Right lobe of liver (tissue), 6 donors: ENCODE data around the gene OXER1. TPM values are rescaled to one million over a fixed set of nuclear protein-coding genes. Genes with fewer than 3 reads are reported as not detected.

Experiments used
- ATAC-seq, 4 donors: fragments of 200-7000 bp; cut with Tn5 transposase; one replicate each; pipeline ENCODE4 v1.9.1; 2020; ENCODE audit warnings: mild to moderate bottlenecking in 4 of 4, moderate library complexity in 4 of 4
- DNase-seq, 3 donors: peaks; one replicate each; pipeline ENCODE4 v3.0.0-alpha.2; 2020
- H3K27ac ChIP-seq, 3 donors: fragments of 200-600 bp; one replicate each; pipeline ENCODE4 v1.8.0; 2022
- H3K27me3 ChIP-seq, 2 donors: fragments of 200-600 bp; one replicate each; pipeline ENCODE4 v1.8.0; 2022
- H3K36me3 ChIP-seq, 4 donors: fragments of 200-600 bp; sonication (generic) in 1 of 4; one replicate each; pipeline versions ENCODE4 v1.5.1 to v1.8.0; 2017 to 2022; ENCODE audit warnings: control low read depth in 1 of 4
- H3K4me1 ChIP-seq, 4 donors: fragments of 200-600 bp; sonication (generic) in 1 of 4; one replicate each; pipeline versions ENCODE4 v1.5.1 to v1.8.0; 2017 to 2022; ENCODE audit warnings: control low read depth in 1 of 4
- H3K4me3 ChIP-seq, 3 donors: fragments of 200-600 bp; one replicate each; pipeline ENCODE4 v1.8.0; 2022
- H3K9me3 ChIP-seq, 4 donors: fragments of 200-600 bp; sonication (generic) in 1 of 4; one replicate each; pipeline versions ENCODE4 v1.5.1 to v1.8.0; 2017 to 2022; ENCODE audit warnings: control low read depth in 1 of 4
- POLR2A ChIP-seq: fragments of 450-650 bp; IDR thresholded peaks from one replicate; pipeline ENCODE4 v1.6.1; 2017; ENCODE audit warnings: antibody characterized with exemption, mild to moderate bottlenecking
- WGBS: methylation state at CpG from one replicate; pipeline ENCODE4 v1.1.6; 2018; ENCODE audit warnings: low coverage, low lambda C conversion rate; ENCODE audit not compliant: insufficient coverage; ENCODE audit errors: missing lambda C conversion rate; 5-methylcytosine and 5-hydroxymethylcytosine counted together
- intact Hi-C, 2 donors: fragments of 100-400 bp; cut with DNase I; formaldehyde crosslinking; loops; one replicate each; pipeline versions ENCODE4 v1.11.2 to v1.14.1; 2022
- total RNA-seq, 6 experiments: library from RNA; depleted of rRNA in 2 of 6; stranded (reverse); fragments of >200 nt in 2 of 6; fragmentation: NEBNext Ultra II Directional in 3 of 6; extraction: Animal tissue kit (Norgen Biotek cat#: 25700) in 3 of 6; gene quantifications; one replicate each; pipeline versions ENCODE4 v1.1.0 to v1.2.4, GENCODE V29; 2016 to 2023
- TF ChIP-seq, protein P1 (sequence below), 4 donors: fragments of 200-600 bp in 3 of 4; fragments of 450-650 bp in 1 of 4; IDR thresholded peaks; one replicate each; pipeline versions ENCODE4 v1.5.1 to v1.8.0; 2016 to 2022; ENCODE audit warnings: antibody characterized with exemption in 4 of 4, mild to moderate bottlenecking in 2 of 4
- donor health status: DM: no; HTN: yes; CAD: no.
- donor health status: DM: no; HTN: no; CAD: no.
- donor health status: DM: no; HTN: no; CAD: no.
- donor health status: DM: no; HTN: yes; CAD: no.
- donor health status: DM: no; HTN: yes; CAD: no.

Gene OXER1
- total RNA-seq, 6 experiments from 2014 or later = 5.3 to 29.4 (median 10.7) TPM

DNA sequence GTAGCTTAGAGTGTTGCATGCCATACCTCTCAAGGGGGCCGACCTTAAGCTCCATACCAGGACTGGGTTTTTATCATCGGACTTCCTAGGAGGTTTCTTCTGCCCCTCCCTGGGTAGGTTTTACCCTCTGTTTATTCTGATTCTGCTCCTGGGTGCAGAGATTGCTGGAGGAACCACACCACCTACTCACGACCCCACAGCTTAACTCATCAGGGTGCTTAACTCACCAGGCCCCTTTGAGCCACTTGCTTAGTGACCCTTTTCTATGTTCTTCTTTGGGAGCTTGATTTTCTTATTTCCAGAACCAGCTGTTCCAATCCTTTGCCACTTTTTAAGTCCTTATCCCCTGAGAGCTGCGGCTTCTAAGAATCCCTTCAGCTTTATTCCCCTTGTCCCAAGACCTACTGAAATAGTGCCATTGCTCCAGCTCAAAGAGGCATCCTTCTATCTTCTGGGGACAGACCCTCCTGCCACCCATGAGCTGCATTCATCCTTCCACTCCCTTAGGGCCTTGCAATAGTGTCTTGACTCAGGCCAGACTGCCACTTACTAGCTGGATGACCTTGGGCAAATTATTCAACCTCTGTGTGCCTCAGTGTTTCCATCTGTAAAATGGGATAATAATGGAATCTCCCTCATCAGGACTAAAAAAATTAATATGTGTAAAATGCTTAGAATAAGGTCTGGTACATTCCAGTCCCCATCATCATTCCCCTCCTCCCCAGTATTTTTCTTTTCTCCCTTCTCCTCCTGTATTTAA lies 5.8 kb downstream of the OXER1 start:
- DNase-seq = no peak
- no peaks in the 10 kb centered on the region for H3K27me3 ChIP-seq
- no peaks in the 10 kb centered on the region for H3K9me3 ChIP-seq
- no peaks in the 10 kb centered on the region for H3K36me3 ChIP-seq
- ATAC-seq = no peak
- H3K4me1 ChIP-seq = peaks cover 0 to 11% (median 3%) of the 10 kb centered on the region in 4 donors
- intact Hi-C loops = no loop called here
- 83% methylated on average over 3 of the region's 4 CpGs for WGBS
- H3K4me3 ChIP-seq = no peak overlapping the region
- H3K27ac ChIP-seq = no peak overlapping the region
- TF ChIP-seq, protein P1, sequence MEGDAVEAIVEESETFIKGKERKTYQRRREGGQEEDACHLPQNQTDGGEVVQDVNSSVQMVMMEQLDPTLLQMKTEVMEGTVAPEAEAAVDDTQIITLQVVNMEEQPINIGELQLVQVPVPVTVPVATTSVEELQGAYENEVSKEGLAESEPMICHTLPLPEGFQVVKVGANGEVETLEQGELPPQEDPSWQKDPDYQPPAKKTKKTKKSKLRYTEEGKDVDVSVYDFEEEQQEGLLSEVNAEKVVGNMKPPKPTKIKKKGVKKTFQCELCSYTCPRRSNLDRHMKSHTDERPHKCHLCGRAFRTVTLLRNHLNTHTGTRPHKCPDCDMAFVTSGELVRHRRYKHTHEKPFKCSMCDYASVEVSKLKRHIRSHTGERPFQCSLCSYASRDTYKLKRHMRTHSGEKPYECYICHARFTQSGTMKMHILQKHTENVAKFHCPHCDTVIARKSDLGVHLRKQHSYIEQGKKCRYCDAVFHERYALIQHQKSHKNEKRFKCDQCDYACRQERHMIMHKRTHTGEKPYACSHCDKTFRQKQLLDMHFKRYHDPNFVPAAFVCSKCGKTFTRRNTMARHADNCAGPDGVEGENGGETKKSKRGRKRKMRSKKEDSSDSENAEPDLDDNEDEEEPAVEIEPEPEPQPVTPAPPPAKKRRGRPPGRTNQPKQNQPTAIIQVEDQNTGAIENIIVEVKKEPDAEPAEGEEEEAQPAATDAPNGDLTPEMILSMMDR (IDR thresholded peaks at IDR 0.05) = no peak
- no peak for TF ChIP-seq POLR2A

DNA sequence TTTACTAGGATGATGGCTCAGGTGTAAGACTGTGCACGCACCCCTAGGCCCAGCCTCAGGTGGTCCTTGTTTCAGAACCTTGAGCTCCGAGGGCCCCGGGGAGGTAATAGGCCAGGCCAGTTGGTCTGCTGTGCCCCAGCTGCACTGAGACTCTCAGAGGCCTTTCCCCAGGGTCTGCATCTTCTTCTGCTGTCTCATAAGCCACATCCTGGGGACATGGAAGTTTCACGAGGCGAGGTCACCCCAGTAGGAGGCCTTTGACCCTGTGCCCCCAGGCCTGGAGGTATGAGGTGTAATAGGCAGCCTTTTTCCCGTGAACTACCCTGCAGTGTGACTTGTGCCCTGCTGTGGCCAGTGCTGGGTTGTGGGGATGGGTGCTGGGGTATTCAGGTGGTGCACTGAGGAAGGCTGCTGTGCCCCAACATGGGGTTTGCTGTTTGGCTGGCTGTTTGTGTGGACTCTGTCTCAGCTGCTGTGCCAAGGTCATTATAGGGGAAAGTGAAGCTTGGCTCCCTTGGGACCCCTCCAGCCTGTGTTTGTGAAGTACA lies 6.9 kb downstream of the OXER1 start:
- no peak for DNase-seq
- Histone ChIP-seq H3K27ac (no peak overlapping the region), H3K4me1 (peaks cover 0 to 11% (median 3%) of the 10 kb centered on the region in 4 donors), H3K27me3 (no peaks in the 10 kb centered on the region), H3K36me3 (no peaks in the 10 kb centered on the region), H3K4me3 (no peak overlapping the region), H3K9me3 (no peaks in the 10 kb centered on the region)
- WGBS = 100% methylated on average over 1 of the region's 6 CpGs
- ATAC-seq = no peak
- no peak for TF ChIP-seq POLR2A
- TF ChIP-seq, protein P1 (IDR thresholded peaks at IDR 0.05) = no peak
- intact Hi-C loops = no loop called here

DNA sequence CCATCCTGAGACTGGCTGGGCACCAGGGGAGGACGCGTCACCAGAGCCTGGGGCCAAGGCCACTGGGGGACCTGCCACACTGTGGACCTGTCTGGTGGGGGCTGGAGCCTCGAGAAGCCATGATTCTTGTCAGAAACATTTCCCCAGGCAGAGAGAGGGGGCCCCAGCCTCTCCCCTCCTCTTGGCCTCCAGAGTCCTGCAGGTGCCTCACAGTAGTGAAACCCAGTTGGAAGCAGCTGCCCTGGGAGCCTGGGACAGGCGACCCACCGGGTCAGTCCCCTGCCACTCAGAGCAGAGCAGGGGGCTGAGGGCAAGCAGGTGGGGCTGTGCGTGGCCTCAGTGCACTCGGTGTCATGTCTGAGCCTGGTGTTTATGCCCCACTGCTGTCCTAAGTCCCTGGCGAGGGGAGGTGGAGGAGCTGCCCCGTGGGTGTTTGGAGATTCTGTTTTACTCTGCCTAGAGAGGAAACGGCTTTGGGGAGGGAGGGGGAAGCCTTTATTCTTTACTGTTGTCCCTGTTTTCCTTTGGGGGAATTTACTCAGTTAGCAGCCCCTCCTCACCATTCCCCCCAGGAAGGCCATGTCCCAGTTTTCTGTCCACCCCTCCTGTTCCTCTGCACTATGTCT lies 7.7 kb downstream of the OXER1 start:
- H3K27ac ChIP-seq = no peak overlapping the region
- no peak for DNase-seq

DNA sequence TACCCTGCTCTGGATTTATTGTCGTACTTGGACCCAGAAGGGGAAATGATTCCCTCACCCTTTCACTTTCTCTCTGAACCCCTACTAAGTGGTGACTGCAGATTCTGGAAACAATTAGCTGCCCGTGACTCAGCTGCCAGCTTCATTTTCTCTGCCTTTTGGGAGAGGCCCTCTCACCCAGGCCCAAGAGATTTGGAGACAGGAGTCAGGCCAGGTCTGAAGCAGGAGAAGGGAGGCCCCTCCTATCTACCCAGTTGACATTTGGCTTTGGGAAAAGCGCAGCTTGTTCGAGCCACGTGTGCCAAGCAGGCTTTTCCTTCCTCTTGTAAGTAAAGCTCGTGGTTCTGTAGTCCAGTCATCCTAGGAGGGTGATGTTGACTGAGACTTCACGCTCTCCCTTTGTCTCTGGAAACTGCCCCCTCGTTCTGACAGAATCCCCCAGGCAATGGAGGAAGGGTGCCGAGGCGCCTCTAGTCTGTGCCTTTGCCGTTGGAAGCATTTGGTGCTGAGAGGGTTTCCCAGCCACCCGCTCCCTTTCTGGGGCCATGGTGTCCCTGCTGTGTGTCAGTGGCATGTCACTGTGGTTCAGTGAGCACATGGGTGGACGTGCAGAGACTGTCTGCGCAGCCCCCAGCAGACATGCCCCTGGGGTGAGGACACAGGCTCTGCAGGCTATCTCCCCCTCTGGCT lies 8.6 kb downstream of the OXER1 start:
- Histone ChIP-seq H3K4me3 (no peak overlapping the region), H3K4me1 (peaks cover 0 to 11% (median 3%) of the 10 kb centered on the region in 4 donors), H3K9me3 (no peaks in the 10 kb centered on the region), H3K27me3 (no peaks in the 10 kb centered on the region), H3K36me3 (no peaks in the 10 kb centered on the region), H3K27ac (no peak overlapping the region)
- DNase-seq (no peak), ATAC-seq (peak in 1 of 4 donors; percentile 21)
- 77% methylated on average over 6 of the region's 14 CpGs for WGBS
- TF ChIP-seq POLR2A = no peak
- TF ChIP-seq, protein P1 (IDR thresholded peaks at IDR 0.05) = no peak
- intact Hi-C loops = no loop called here

More for the DNA sequence above, 7.7 kb downstream of the OXER1 start:
- ATAC-seq = no peak
- H3K9me3 ChIP-seq = no peaks in the 10 kb centered on the region
- H3K4me3 ChIP-seq = no peak overlapping the region
- no peaks in the 10 kb centered on the region for H3K36me3 ChIP-seq
- no peak for TF ChIP-seq POLR2A
- TF ChIP-seq, protein P1 (IDR thresholded peaks at IDR 0.05) = no peak
- H3K4me1 ChIP-seq = peaks cover 0 to 11% (median 3%) of the 10 kb centered on the region in 4 donors
- WGBS = 100% methylated on average over 3 of the region's 10 CpGs
- intact Hi-C loops = no loop called here
- H3K27me3 ChIP-seq = no peaks in the 10 kb centered on the region
